Measurements from ENCODE around the gene AFG3L2. TPM values are rescaled to one million over a fixed set of nuclear protein-coding genes. Genes with fewer than 3 reads are reported as not detected.

AFG3L2 gene
- total and polyA plus RNA-seq, 9 of the 15 experiments (the other 6 are each of a cell fraction or from before 2014, with no cell fraction given) = 24.1 to 109 (median 84.0) TPM

GRCh38 chr18:12299862-12300261 lies 77.2 kb downstream of the AFG3L2 start:
- TF ChIP-seq ZNF3 (CRISPR knock-in tag; IDR thresholded peaks at IDR 0.05) = no peak
- TF ChIP-seq YY1 (IDR thresholded peaks at IDR 0.05; ENCODE audit: borderline replicate concordance in 1 of 3, control insufficient read depth in 1 of 3, extremely low read depth in 1 of 3, insufficient read depth in 3 of 3, insufficient read length in 1 of 3, insufficient replicate concordance in 2 of 3, low read depth in 1 of 3, low read length in 2 of 3) = no peak
- TF ChIP-seq FUS (optimal IDR thresholded peaks at IDR 0.05; ENCODE audit: low read depth, low read length) = no peak
- TF ChIP-seq OTX1 (CRISPR knock-in tag; IDR thresholded peaks at IDR 0.05) = no peak
- TF ChIP-seq TAL1 (IDR thresholded peaks at IDR 0.05) = no peak
- TF ChIP-seq ZNF354B (CRISPR knock-in tag; IDR thresholded peaks at IDR 0.05) = no peak
- TF ChIP-seq, protein P1, sequence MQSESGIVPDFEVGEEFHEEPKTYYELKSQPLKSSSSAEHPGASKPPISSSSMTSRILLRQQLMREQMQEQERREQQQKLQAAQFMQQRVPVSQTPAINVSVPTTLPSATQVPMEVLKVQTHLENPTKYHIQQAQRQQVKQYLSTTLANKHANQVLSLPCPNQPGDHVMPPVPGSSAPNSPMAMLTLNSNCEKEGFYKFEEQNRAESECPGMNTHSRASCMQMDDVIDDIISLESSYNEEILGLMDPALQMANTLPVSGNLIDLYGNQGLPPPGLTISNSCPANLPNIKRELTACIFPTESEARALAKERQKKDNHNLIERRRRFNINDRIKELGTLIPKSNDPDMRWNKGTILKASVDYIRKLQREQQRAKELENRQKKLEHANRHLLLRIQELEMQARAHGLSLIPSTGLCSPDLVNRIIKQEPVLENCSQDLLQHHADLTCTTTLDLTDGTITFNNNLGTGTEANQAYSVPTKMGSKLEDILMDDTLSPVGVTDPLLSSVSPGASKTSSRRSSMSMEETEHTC (IDR thresholded peaks at IDR 0.05) = no peak
- TF ChIP-seq CBX1 (IDR thresholded peaks at IDR 0.05; ENCODE audit: low read depth) = no peak
- ChIA-PET POLR2A (interaction anchor here (0.7 to 1.2 kb wide), 4 partner anchors 13 to 640 kb away, joined by 3 to 6 read pairs (median 4); no protein-coding TSS in a partner anchor), CTCF (ENCODE audit: low intra/inter-chr PET ratio) (no interaction called here)
- in situ Hi-C loops (cut with MboI) = no loop called here
- Histone ChIP-seq H3K79me2 (ENCODE audit: control insufficient read depth, insufficient read depth, low read length) (no peaks in the 10 kb centered on the region), H4K20me1 (replicated peaks; ENCODE audit: control insufficient read depth, insufficient read depth, low read length) (no peaks in the 10 kb centered on the region), H3K4me1 (replicated peaks in 1 of 2; ENCODE audit: control insufficient read depth in 2 of 2, insufficient read depth in 2 of 2, low read length in 2 of 2) (peaks cover 45% of the 10 kb centered on the region in 2 experiments), H3K9ac (ENCODE audit: insufficient read depth in 1 of 2, low read depth in 2 of 2, low read length in 2 of 2) (no peak overlapping the region), H3K4me3 (no peak overlapping the region), H3K27ac (ENCODE audit: extremely low read depth, low read depth, low read length) (no peak overlapping the region), H2AFZ (ENCODE audit: low read depth, low read length) (no peak overlapping the region), H3K4me2 (ENCODE audit: insufficient read depth, low read length) (no peak overlapping the region), H3K9me1 (ENCODE audit: control insufficient read depth, insufficient read depth, low read length) (peaks cover 4% of the 10 kb centered on the region), H3K36me3 (ENCODE audit: control insufficient read depth, insufficient read depth, low read length) (no peaks in the 10 kb centered on the region), H3K9me3 (replicated peaks; ENCODE audit: control insufficient read depth, insufficient read depth, low read depth, low read length) (no peaks in the 10 kb centered on the region), H3K27me3 (ENCODE audit: control insufficient read depth in 2 of 2, insufficient read depth in 2 of 2, low read length in 2 of 2) (no peaks in the 10 kb centered on the region)
- intact Hi-C loops (cut with micrococcal nuclease) = loop anchor here (5.0 kb wide), 1 partner anchor 77 kb away; the partner anchor contains the start of gene AFG3L2
- WGBS (ENCODE audit: insufficient coverage, low coverage, missing lambda C conversion rate) = 45% methylated on average over 2 of the region's 2 CpGs
- FAIRE-seq (no peak), ATAC-seq (no peak), DNase-seq (ENCODE audit: extremely low read depth in 1 of 4, low spot score in 3 of 4) (no peak)
- no TSS peak for BruUV-seq (replicated peaks)
